A549 treated with CORT108297 at 1 μM for 4 hours (cell line): ENCODE results near the gene CHRNA9. TPM values are rescaled to one million over a fixed set of nuclear protein-coding genes. Genes with fewer than 3 reads are reported as not detected.

Source experiments
- total RNA-seq: library from RNA; stranded (reverse); fragments of 200-300 nt; extraction: Qiagen RNA extraction; gene quantifications from 5 replicates; pipeline ENCODE4 v1.2.3, GENCODE V29; 2022

The CHRNA9 gene, protein sequence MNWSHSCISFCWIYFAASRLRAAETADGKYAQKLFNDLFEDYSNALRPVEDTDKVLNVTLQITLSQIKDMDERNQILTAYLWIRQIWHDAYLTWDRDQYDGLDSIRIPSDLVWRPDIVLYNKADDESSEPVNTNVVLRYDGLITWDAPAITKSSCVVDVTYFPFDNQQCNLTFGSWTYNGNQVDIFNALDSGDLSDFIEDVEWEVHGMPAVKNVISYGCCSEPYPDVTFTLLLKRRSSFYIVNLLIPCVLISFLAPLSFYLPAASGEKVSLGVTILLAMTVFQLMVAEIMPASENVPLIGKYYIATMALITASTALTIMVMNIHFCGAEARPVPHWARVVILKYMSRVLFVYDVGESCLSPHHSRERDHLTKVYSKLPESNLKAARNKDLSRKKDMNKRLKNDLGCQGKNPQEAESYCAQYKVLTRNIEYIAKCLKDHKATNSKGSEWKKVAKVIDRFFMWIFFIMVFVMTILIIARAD
- total RNA-seq: 1.4 to 1.8 TPM (median 1.6 TPM) in 5 replicates

DNA sequence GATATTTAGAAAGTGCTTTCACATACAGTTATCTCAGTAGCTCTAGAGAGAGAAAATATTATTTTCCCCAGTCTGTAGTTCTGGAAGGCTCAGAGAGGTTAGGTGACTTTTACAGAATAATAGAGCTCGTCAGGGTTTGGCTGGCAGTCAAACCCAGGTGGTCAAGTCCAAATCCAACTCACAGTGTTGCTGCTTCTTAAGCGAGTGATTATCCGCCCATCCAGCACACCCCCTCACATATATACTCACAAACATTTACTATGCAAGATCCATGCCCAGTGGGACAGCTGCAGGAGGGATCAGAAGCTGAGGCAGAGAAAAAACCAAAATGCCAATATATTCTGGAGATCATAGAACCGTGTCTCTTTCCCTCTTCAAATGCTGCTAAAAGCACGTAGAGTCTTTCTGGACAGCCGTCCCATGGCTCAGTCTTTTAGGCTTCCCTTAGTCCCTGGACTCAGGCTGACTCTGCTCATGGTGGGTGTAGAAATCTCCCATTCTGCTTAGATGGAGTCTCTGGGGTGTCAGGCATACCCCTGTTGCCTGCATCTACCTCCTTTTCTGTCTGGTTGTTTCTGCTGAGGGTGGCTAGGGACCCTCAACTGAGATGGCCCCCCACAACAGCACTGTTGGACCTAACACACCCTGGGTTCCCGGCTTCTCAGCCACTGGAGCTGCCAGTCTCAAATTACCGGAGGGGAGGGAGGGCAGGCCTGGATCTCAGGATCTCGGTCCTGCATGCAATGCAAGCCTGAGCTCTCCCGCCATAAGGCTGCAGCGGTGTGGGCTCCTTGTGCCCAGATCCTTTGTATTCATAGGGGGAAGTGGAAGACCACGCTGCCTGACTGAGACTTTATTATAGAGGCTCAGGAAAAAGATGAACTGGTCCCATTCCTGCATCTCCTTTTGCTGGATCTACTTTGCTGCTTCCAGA, at the start of gene CHRNA9:
CHRNA9 (plus strand) TSS at position 743 of the 934 bp plus-strand sequence; CDS start at position 878, 135 bp downstream.

Other genes starting within 250 kb of the CHRNA9 start
- 0.16 to 0.18 TPM (median 0.18 TPM) in 4 of 5 replicates, not detected in the other for gene RHOH, start 138.3 kb upstream of the CHRNA9 start, total RNA-seq